MCF 10A (cell line): ENCODE results near the gene DAB1. TPM values are rescaled to one million over a fixed set of nuclear protein-coding genes. Genes with fewer than 3 reads are reported as not detected.

Source experiments
- BruUV-seq: library from RNA; stranded (reverse); fragments of 400-500 nt; replicated peaks from 2 replicates; lab custom pipeline; 2021; lab: Mats Ljungman, UMichigan
- CTCF ChIA-PET: fragments of 300-600 bp; sonication (Branson Sonifier 250); formaldehyde crosslinking; extraction: SDS; loops from one replicate; lab custom pipeline; 2021; ENCODE audit warnings: antibody characterized with exemption, inconsistent platforms; lab: Yijun Ruan, JAX
- POLR2A ChIA-PET: fragments of 300-600, 350-650 bp; sonication (Branson Sonifier 250); formaldehyde crosslinking; extraction: SDS; loops from one replicate; lab custom pipeline; 2020; ENCODE audit warnings: antibody characterized with exemption, inconsistent platforms; lab: Yijun Ruan, JAX
- DNase-seq: peaks from one replicate; pipeline ENCODE4 v3.0.0-alpha.2; 2018; ENCODE audit not compliant: unreplicated experiment
- H3K27ac Mint-ChIP-seq: one replicate; pipeline ENCODE4 v1.8.0; 2022; ENCODE audit warnings: mild to moderate bottlenecking, low read depth, mixed read lengths; ENCODE audit not compliant: unreplicated experiment
- H3K27me3 Mint-ChIP-seq: one replicate; pipeline ENCODE4 v1.8.0; 2022; ENCODE audit warnings: mixed read lengths; ENCODE audit not compliant: insufficient read depth, unreplicated experiment
- H3K36me3 Mint-ChIP-seq: one replicate; pipeline ENCODE4 v1.8.0; 2022; ENCODE audit warnings: mild to moderate bottlenecking, moderate library complexity, mixed read lengths; ENCODE audit not compliant: insufficient read depth, unreplicated experiment
- H3K4me1 Mint-ChIP-seq: one replicate; pipeline ENCODE4 v1.8.0; 2022; ENCODE audit warnings: mixed read lengths; ENCODE audit not compliant: insufficient read depth, unreplicated experiment
- H3K4me3 Mint-ChIP-seq: one replicate; pipeline ENCODE4 v1.8.0; 2022; ENCODE audit warnings: mild to moderate bottlenecking, moderate library complexity, mixed read lengths; ENCODE audit not compliant: unreplicated experiment
- H3K9me3 Mint-ChIP-seq: one replicate; pipeline ENCODE4 v1.8.0; 2022; ENCODE audit warnings: mixed read lengths; ENCODE audit not compliant: unreplicated experiment
- intact Hi-C: fragments of 100-400 bp; cut with micrococcal nuclease; formaldehyde crosslinking; loops from 2 replicates; pipeline ENCODE4 v1.14.1; 2022
- total RNA-seq: library from RNA; stranded (reverse); gene quantifications from 2 replicates; pipeline ENCODE4 v1.2.3, GENCODE V29; 2022
- TF ChIP-seq, protein P1 (sequence below): fragments of 200-600 bp; IDR thresholded peaks from one replicate; pipeline ENCODE4 v1.8.0; 2022; ENCODE audit warnings: antibody characterized with exemption, mild to moderate bottlenecking; ENCODE audit not compliant: unreplicated experiment

The DAB1 gene
- total RNA-seq, 1 experiment from 2014 or later = not detected

DNA sequence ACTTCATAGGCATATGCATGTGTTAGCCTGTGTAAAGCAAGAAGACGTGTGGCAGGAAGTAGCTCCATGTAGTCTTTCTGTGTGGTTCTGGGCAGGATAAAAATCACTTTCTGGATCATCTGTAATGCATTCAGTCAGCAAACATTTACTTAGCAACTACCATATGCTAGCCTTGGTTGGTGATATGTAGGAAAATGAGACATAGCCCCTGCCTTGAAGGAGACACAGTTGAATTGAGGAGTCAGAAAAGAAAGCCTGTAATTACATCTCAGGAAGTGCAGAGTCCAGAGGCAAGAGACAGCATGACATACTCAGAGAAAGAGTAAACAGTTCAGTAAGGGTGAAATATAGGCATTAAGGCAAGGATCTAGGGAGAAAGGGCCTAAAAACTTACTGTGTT, 38.5 kb downstream of the DAB1 start:
- TF ChIP-seq, protein P1, sequence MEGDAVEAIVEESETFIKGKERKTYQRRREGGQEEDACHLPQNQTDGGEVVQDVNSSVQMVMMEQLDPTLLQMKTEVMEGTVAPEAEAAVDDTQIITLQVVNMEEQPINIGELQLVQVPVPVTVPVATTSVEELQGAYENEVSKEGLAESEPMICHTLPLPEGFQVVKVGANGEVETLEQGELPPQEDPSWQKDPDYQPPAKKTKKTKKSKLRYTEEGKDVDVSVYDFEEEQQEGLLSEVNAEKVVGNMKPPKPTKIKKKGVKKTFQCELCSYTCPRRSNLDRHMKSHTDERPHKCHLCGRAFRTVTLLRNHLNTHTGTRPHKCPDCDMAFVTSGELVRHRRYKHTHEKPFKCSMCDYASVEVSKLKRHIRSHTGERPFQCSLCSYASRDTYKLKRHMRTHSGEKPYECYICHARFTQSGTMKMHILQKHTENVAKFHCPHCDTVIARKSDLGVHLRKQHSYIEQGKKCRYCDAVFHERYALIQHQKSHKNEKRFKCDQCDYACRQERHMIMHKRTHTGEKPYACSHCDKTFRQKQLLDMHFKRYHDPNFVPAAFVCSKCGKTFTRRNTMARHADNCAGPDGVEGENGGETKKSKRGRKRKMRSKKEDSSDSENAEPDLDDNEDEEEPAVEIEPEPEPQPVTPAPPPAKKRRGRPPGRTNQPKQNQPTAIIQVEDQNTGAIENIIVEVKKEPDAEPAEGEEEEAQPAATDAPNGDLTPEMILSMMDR = no peak
- no peak for DNase-seq
- no peaks in the 10 kb centered on the region for H3K36me3 Mint-ChIP-seq
- BruUV-seq = no TSS peak
- peaks cover 7% of the 10 kb centered on the region for H3K9me3 Mint-ChIP-seq
- intact Hi-C loops = no loop called here
- CTCF ChIA-PET = no interaction called here
- H3K4me3 Mint-ChIP-seq = no peak overlapping the region
- POLR2A ChIA-PET = no interaction called here
- no peaks in the 10 kb centered on the region for H3K4me1 Mint-ChIP-seq
- H3K27me3 Mint-ChIP-seq = peaks cover 15% of the 10 kb centered on the region
- H3K27ac Mint-ChIP-seq = no peak overlapping the region

DNA sequence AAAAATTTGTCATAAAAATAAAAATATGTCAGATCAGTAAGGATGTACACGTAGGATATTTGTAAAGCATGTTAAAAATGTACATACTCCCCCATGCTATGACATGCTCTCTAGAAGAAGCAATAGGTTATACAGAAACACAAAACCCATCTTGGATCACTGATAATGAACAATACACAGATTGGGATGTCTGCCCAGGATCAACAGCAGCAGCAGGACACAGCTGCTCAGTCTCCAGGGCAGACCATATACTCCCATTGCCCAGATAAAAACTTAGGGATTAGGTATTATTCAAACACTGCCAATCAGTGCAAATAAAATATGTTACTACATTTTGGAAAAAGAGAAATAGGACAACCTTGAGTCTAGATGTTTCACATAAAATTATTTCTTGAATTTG, 39.0 kb downstream of the DAB1 start:
- no peak for DNase-seq
- no peak overlapping the region for H3K4me3 Mint-ChIP-seq
- no peak overlapping the region for H3K27ac Mint-ChIP-seq
- TF ChIP-seq, protein P1 = no peak
- H3K9me3 Mint-ChIP-seq = peaks cover 7% of the 10 kb centered on the region
- CTCF ChIA-PET = no interaction called here
- no peaks in the 10 kb centered on the region for H3K36me3 Mint-ChIP-seq
- H3K27me3 Mint-ChIP-seq = peaks cover 15% of the 10 kb centered on the region
- POLR2A ChIA-PET = no interaction called here
- no peaks in the 10 kb centered on the region for H3K4me1 Mint-ChIP-seq
- no TSS peak for BruUV-seq
- intact Hi-C loops = no loop called here

DNA sequence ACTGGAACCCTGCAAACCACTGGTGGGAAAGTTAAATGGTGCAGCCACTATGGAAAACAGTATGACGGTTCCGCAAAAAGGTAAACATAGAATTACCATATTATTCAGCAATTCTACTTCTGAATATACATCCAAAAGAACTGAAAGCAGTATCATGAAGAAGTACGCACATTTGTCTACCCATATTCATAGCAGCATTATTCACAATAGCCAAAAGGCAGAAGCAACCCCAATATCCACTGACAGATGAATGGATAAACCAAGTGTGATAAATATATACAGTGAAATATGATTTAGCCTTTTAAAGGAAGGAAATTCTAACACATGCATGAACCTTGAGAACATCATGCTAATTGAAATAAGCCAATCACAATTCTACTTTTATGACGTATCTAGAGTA, 39.6 kb downstream of the DAB1 start:
- no peak for DNase-seq
- Mint-ChIP-seq H3K4me3 (no peak overlapping the region), H3K27ac (no peak overlapping the region), H3K36me3 (no peaks in the 10 kb centered on the region), H3K4me1 (no peaks in the 10 kb centered on the region), H3K27me3 (peaks cover 13% of the 10 kb centered on the region), H3K9me3 (peaks cover 7% of the 10 kb centered on the region)
- CTCF ChIA-PET = no interaction called here
- POLR2A ChIA-PET = no interaction called here
- no TSS peak for BruUV-seq
- TF ChIP-seq, protein P1 = no peak
- intact Hi-C loops = no loop called here

DNA sequence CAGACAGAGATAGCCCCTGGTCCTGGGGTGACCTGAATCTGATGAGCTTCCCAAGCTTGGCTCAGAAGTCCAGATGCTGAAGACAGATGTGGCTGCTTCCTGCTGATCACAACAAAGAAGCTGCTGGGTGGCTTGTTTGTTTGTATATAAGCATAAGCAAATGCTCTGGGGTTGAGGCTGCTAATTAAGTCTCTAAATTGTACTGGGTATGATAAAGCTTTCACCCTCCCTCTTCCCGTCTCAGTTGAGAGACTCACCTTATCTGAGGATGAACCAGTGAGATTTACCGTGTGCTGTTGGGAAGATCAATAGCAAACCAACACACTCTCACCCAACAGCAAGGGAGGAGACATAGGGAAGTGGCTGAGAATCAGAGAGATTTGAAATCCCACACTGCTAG, 42.0 kb downstream of the DAB1 start:
- ChIA-PET POLR2A (no interaction called here), CTCF (no interaction called here)
- BruUV-seq = no TSS peak
- Mint-ChIP-seq H3K9me3 (peaks cover 7% of the 10 kb centered on the region), H3K36me3 (no peaks in the 10 kb centered on the region), H3K27me3 (no peaks in the 10 kb centered on the region), H3K4me1 (no peaks in the 10 kb centered on the region), H3K27ac (no peak overlapping the region), H3K4me3 (no peak overlapping the region)
- no peak for DNase-seq
- intact Hi-C loops = no loop called here
- TF ChIP-seq, protein P1 = no peak
